ENCODE data around the gene MAP4K1.

The MAP4K1 gene

GRCh38 chr19:38543807-38544568 is 73.8 kb downstream of the MAP4K1 start:
- no peak for DNase-seq (ENCODE audit: low spot score)

- no peak for DNase-seq (ENCODE audit: low spot score)
Measured at GRCh38 chr19:38543286-38543806, 74.4 kb downstream of the MAP4K1 start.

- DNase-seq (ENCODE audit: low spot score) = no peak
Measured at GRCh38 chr19:38542040-38542439, 75.7 kb downstream of the MAP4K1 start.

- no peak for DNase-seq (ENCODE audit: low spot score)
Measured at GRCh38 chr19:38539751-38540150, 78.0 kb downstream of the MAP4K1 start.

GRCh38 chr19:38538793-38539528 is 78.8 kb downstream of the MAP4K1 start:
- DNase-seq (ENCODE audit: low spot score) = no peak

GRCh38 chr19:38538386-38538785 is 79.4 kb downstream of the MAP4K1 start:
- no peak for DNase-seq (ENCODE audit: low spot score)
